ENCODE measurements around the gene NFKBIB. TPM values are rescaled to one million over a fixed set of nuclear protein-coding genes. Genes with fewer than 3 reads are reported as not detected.

The NFKBIB gene
- polyA plus RNA-seq, 3 donors = 6.7 to 29.4 (median 9.0) TPM

DNA sequence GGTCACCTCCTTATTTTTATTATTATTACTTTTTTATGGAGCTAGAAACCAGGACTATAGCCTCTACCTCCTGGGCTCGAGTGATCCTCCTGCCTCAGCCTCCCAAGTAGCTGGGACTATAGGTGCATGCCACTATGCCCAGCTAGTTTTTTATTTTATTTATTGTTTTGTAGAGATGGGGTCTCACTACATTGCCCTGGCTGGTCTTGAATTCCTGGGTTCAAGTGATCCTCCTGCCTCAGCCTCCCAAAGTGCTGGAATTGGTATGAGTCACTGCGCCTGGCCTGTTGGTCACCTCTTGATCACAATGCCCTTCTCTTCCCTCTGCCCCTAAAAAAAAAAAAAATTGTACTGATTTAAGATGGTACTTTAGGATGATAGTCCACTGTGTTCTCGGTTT is 51.4 kb downstream of the NFKBIB start:
- H3K9me3 Mint-ChIP-seq = peaks cover 0 to 10% (median 8%) of the 10 kb centered on the region in 7 donors

GRCh38 chr19:38952395-38953165 is 52.8 kb downstream of the NFKBIB start:
- Histone ChIP-seq H3K4me2 (replicated peaks; ENCODE audit: extremely low read depth, low read length, poor library complexity, severe bottlenecking) (no peak overlapping the region), H3K79me2 (ENCODE audit: insufficient read depth, low read length) (no peaks in the 10 kb centered on the region), H3K9me3 (replicated peaks in 1 of 2; ENCODE audit: control insufficient read depth in 1 of 2, insufficient read depth in 1 of 2, low read length in 2 of 2) (no peaks in the 10 kb centered on the region), H3K27me3 (ENCODE audit: control insufficient read depth in 2 of 2, insufficient read depth in 2 of 2, low read length in 2 of 2) (peaks cover 0 to 14% of the 10 kb centered on the region in 2 donors), H4K20me1 (ENCODE audit: insufficient read depth, low read length) (no peaks in the 10 kb centered on the region), H3K36me3 (replicated peaks in 1 of 2; ENCODE audit: control insufficient read depth in 1 of 2, insufficient read depth in 2 of 2, low read length in 2 of 2) (no peaks in the 10 kb centered on the region), H3K4me1 (ENCODE audit: control insufficient read depth in 1 of 2, insufficient read depth in 2 of 2, low read length in 2 of 2) (peaks cover 7 to 10% of the 10 kb centered on the region in 2 donors), H3K4me3 (replicated peaks in 1 of 3; ENCODE audit: low read depth in 2 of 3, low read length in 3 of 3) (no peak overlapping the region), H3K27ac (ENCODE audit: low read depth in 1 of 2, low read length in 2 of 2) (no peak overlapping the region), H3K9ac (ENCODE audit: insufficient read depth, low read length, poor library complexity, severe bottlenecking) (no peak overlapping the region), H2AFZ (ENCODE audit: insufficient read depth, low read depth, low read length, poor library complexity, severe bottlenecking) (no peak overlapping the region)
- Mint-ChIP-seq H3K27ac (no peak overlapping the region), H3K4me3 (peak overlapping the region in 1 of 2 donors; percentile 11), H3K4me1 (peaks cover 11% of the 10 kb centered on the region), H3K9me3 (peaks cover 0 to 10% (median 8%) of the 10 kb centered on the region in 7 donors), H3K27me3 (ENCODE audit: low read depth in 3 of 3) (peaks cover 30 to 52% (median 44%) of the 10 kb centered on the region in 3 donors), H3K36me3 (no peaks in the 10 kb centered on the region)
- TF ChIP-seq, protein P1, sequence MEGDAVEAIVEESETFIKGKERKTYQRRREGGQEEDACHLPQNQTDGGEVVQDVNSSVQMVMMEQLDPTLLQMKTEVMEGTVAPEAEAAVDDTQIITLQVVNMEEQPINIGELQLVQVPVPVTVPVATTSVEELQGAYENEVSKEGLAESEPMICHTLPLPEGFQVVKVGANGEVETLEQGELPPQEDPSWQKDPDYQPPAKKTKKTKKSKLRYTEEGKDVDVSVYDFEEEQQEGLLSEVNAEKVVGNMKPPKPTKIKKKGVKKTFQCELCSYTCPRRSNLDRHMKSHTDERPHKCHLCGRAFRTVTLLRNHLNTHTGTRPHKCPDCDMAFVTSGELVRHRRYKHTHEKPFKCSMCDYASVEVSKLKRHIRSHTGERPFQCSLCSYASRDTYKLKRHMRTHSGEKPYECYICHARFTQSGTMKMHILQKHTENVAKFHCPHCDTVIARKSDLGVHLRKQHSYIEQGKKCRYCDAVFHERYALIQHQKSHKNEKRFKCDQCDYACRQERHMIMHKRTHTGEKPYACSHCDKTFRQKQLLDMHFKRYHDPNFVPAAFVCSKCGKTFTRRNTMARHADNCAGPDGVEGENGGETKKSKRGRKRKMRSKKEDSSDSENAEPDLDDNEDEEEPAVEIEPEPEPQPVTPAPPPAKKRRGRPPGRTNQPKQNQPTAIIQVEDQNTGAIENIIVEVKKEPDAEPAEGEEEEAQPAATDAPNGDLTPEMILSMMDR (IDR thresholded peaks at IDR 0.05) = peak; percentile 31
- intact Hi-C loops (cut with micrococcal nuclease) = no loop called here
- no peak for DNase-seq
- 40% methylated on average over 10 of the region's 13 CpGs for WGBS (ENCODE audit: insufficient coverage)

More for the DNA sequence above, 51.4 kb downstream of the NFKBIB start:
- WGBS (ENCODE audit: insufficient coverage) = no CpG with 5 or more reads among the region's 3 CpGs
- Histone ChIP-seq H3K4me3 (replicated peaks in 1 of 3; ENCODE audit: low read depth in 2 of 3, low read length in 3 of 3) (no peak overlapping the region), H3K4me1 (ENCODE audit: control insufficient read depth in 1 of 2, insufficient read depth in 2 of 2, low read length in 2 of 2) (peaks cover 7 to 10% of the 10 kb centered on the region in 2 donors), H3K4me2 (replicated peaks; ENCODE audit: extremely low read depth, low read length, poor library complexity, severe bottlenecking) (no peak overlapping the region), H3K9ac (ENCODE audit: insufficient read depth, low read length, poor library complexity, severe bottlenecking) (no peak overlapping the region), H3K79me2 (ENCODE audit: insufficient read depth, low read length) (no peaks in the 10 kb centered on the region), H3K27ac (ENCODE audit: low read depth in 1 of 2, low read length in 2 of 2) (no peak overlapping the region), H2AFZ (ENCODE audit: insufficient read depth, low read depth, low read length, poor library complexity, severe bottlenecking) (no peak overlapping the region), H3K36me3 (replicated peaks in 1 of 2; ENCODE audit: control insufficient read depth in 1 of 2, insufficient read depth in 2 of 2, low read length in 2 of 2) (no peaks in the 10 kb centered on the region), H3K27me3 (ENCODE audit: control insufficient read depth in 2 of 2, insufficient read depth in 2 of 2, low read length in 2 of 2) (peaks cover 0 to 14% of the 10 kb centered on the region in 2 donors), H3K9me3 (replicated peaks in 1 of 2; ENCODE audit: control insufficient read depth in 1 of 2, insufficient read depth in 1 of 2, low read length in 2 of 2) (no peaks in the 10 kb centered on the region), H4K20me1 (ENCODE audit: insufficient read depth, low read length) (no peaks in the 10 kb centered on the region)
- Mint-ChIP-seq H3K4me1 (peaks cover 11% of the 10 kb centered on the region), H3K4me3 (no peak overlapping the region), H3K27me3 (ENCODE audit: low read depth in 3 of 3) (peaks cover 30 to 53% (median 44%) of the 10 kb centered on the region in 3 donors), H3K27ac (no peak overlapping the region), H3K36me3 (no peaks in the 10 kb centered on the region)
- TF ChIP-seq, protein P1 (IDR thresholded peaks at IDR 0.05) = no peak
- no peak for DNase-seq
- intact Hi-C loops (cut with micrococcal nuclease) = no loop called here

Measured in CD14-positive monocyte (primary cell).